ENCODE measurements around the gene ZNF783.

- TF ChIP-seq CTCF (conservative IDR thresholded peaks at IDR 0.05): no peak
- TF ChIP-seq EZH2 (IDR thresholded peaks at IDR 0.05; ENCODE audit: low read depth): no peak
Measured at GRCh38 chr7:149237502-149237901, 24.5 kb upstream of the ZNF783 start.

Measured in PC-9 (cell line).